HG03565 (cell line): Measurements from ENCODE around the gene LCMT1.
"Not testable (repeated sequence)": the region's sequence is repeated elsewhere in the genome, so short reads cannot be mapped to it uniquely, and the experiment has no call there.

Source experiments
- ATAC-seq: cut with Tn5 transposase; IDR thresholded peaks from one replicate; pipeline ENCODE4 v1.9.1; 2021; ENCODE audit warnings: mild to moderate bottlenecking, moderate library complexity; ENCODE audit not compliant: unreplicated experiment

LCMT1 gene

DNA sequence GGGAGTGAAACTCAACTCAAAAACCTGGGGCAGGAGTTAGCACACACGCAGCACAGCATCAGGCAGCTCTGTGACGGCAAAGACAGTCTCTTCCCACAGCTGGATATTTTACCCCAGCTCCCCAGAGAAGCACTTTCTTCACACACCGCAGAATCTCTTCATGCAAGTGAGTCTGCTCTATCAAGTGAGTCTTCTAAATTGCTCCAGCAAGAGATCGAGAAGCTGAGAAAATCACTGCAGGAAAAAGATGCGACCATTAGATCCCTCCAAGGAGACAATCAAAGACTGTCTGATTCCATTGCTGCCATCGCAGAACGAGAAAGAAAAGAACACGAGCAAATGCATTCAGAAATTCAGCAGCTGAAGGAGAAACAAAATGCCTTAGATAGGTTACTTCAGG is 16.9 kb upstream of the LCMT1 start:
- ATAC-seq: no peak

DNA sequence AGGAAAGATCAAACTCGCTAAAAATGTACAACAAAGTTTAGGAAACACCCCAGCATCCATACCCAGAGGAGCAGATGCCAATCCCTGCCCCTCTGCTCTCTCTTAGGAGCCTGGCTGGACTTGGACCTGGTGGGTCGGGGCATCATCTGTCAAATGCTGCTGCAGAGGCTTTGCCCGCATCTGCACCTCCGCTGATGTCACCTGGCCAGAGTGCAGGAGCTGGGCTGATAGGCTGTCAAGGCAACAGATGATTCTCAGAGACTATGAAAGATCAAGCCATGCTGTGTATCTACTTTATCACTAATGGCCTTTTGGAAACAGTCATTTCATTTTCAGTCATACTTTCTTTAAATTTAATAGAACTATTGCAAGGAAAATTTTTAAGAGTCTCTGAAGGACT is 15.9 kb upstream of the LCMT1 start:
- ATAC-seq: no peak

DNA sequence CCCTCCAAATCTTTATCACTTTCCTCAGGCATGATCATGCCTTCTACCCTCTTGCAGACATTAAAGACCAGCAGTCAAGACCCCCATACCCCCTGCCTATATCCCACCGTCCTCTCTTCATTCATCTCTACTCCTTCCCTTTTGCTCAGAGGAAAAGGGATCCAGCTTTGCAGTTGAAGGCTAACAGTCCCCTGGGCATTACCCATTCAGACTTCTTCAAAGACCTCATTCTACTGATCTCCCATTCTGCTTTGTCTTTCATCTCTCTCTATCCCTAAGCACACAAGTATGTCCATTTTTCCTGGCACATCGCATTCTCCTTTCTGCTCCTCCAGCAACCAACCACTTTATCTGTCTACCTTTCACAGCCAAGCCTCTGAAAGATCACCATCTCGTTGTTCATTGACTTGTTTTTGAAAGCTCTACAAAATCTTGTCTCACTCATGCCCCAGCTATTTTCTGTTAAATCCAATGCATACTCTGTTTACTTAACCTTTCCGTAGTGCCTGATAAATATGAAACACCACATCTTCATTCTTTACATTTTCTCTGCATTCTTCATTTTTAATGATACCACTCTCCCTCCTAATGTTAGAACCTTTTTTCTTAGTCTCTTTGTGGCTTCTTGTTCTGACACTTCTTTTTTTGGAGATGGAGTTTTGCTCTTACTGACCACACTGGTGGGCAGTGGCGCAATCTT is 14.1 kb upstream of the LCMT1 start:
- no peak for ATAC-seq

DNA sequence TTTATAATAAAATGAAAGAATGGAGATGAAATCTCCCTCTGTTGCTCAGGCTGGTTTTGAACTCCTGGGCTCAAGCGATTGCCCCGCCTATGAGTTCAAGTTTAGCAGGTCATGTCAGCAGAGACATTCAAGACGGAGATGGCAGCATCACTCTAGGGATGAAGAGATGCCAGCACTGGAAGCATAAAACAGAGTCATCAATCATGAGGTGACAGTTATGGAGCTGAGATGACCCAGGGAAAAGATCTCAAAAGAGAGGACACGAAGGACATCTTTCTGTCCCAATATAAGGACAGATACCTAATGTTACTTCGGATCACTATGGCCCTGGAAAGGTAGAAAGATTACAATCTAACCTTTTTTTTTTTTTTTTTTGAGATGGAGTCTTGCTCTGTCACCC is 11.0 kb upstream of the LCMT1 start:
- no peak for ATAC-seq

DNA sequence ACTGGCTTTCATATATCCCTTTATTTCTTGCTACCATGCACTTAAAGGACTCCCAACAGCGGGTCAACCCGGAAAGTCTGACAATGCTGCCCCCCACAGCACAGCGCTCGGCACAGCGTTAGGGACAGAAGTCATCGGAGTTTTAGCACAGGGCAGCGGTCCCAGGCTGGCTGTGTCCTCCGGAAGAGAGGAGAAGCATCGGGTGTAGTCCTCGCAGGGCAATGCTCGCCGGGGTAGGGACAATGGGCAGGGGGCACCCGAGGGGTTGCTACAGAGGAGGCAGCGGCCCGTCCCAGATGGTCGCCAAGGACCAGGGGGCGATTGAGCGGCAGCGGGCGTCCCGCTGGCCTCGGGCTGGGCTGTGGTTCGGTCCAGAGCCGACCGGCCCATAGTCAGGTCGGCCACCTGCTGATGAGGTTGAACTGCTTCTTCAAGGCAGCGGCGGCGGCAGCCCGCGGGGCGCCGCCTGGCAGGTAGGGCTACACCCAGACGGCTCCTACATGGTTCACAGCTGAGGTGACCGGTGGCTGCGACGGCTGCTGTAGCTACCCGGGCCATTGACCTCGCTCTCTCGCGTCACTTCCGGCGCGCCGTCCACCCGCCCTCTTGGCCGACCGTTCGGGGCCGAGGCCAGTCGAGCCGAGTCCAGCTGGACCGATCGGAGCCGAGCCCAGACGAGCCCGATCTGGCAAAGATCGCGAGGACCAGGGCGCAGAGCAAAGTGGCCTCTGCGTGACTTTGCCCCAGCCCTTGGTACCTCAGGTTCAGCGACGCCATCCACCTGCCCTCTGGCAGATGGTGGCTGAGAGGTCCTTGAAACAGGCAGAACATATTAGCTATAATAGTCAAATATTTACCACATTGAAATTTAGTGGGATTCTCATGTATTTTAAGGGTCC is 4.7 kb upstream of the LCMT1 start:
- peak; percentile 33 for ATAC-seq

DNA sequence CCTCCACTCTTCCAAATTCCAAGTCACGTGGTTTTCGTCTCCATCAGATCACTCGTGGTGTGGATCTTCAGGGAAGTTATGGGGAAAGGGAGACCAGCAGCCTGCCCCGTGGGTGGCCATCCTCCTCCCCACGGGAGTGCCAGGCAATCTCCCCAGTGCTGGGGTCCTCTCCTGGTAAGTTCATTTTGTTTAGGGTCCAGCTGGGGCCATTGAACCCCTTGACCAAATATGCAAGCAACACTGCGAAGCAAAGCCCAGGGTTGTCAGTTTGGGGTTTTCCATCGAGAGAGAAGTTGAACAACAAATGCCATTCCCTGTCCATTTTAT is 4.1 kb upstream of the LCMT1 start:
- ATAC-seq: no peak

DNA sequence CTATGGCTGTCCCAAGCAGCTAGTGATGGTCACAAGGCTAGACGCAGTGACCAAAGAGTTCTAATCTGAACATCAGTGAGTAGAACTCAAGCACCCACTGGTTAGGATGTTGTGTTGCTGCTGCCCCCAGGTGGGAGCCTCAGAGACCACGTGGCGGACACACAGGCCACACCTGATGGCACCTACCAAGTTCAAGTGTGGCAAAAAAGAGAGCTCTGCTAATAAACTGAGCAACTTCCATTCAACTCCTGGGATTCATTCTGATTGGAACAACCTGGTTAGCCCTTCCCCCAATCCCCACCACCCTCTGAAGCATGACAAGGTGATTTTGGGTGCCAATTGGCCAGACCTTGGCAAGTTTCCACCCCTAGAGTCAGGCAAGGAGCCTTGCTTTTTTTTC is 3.5 kb upstream of the LCMT1 start:
- no peak for ATAC-seq

DNA sequence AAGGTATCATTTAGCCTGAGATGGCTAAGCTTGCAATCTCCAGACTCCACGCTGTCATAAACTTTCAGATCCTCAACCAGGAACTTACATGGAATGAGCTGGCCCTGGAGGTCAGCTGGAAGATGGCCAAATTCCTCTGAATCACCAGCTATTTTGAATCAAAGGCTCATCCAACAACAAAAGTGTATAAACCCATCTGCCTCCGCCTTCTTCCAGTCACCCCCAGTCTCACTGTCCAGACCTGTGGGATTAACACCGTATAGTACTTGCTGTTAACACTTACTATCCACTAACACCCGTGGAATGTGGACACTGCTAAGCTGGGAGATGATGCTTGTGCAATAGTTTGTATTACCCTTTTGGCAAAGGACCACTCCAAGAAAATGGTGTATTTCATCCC is 1.9 kb upstream of the LCMT1 start:
- no peak for ATAC-seq

DNA sequence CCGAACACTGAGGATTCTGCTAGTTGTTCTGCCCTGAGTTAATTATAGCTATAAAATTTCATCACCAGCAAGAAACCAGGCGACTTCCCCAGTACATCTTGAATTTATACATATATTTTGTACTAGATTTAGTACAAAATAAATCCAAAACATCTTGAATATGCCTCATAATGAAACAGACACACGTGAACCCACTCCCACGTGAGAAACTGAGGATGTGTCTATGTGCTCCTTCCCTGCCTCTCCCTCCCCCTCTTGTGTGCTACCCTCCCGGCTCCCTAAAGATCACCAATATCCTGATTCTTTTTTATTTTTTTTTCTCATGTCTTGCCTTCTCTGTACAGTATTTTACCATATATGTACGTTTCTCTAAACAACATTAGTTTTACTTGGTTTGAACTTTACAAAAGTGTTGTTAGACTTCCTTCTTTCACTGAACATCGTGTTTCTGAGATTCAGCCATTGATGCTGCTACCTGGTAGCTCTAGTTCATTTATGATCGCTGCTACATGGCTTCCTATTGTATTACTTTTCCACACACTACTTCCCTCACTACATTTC is 1.1 kb upstream of the LCMT1 start:
- ATAC-seq: no peak

DNA sequence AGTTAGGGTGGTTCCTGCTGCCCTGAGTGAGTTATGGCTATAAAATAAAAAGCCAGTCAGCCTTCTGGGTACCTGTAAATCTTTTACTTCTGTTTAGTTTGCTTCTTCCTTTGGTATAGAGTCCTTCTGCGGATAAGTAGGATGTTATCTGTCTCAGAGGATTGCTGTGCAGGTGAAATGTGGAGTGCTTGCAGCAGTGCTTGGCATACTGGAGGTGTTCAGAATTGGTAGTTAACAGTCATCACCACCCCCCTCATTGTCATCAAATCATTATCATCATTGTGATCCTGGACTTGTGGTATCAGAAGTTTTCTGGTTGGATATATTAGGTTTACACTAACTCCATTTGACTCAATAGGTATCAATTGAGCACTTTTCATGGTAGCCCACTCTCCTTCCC is 2.6 kb downstream of the LCMT1 start:
- no peak for ATAC-seq

DNA sequence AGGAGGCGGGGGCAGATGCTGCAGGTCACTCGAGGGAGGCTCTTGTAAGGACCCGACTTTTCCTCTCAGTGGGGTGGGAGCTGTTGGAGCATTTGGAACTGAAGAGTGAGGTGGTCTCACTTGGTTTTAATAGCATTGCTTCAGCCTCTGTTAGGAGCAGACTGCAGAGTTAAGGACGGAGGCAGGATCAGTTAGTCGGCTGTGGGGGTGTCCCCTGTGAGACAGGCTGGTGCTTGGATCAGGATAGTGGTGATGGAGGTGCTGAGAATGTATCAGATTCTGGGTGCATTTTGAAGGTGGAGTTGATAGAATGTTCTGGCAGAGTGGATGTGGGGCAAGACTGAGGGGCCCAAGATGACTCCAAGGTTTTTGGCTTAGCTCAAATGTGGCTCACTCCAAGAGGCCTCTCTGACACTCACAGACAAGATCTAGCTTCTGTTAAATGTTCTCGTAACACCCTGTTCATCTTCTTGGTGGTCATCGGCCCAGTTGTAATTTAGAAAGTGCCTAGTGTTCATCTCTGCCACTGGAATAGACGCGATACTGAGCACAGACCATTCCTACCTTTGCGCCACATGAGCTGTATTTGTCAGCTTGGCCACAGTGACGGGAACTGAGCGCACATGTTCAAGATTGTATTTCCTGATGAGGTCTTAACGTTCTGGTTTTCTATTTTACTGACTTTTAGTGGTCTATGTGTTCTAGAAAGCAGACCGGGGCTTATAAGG is 7.5 kb downstream of the LCMT1 start:
- no peak for ATAC-seq

DNA sequence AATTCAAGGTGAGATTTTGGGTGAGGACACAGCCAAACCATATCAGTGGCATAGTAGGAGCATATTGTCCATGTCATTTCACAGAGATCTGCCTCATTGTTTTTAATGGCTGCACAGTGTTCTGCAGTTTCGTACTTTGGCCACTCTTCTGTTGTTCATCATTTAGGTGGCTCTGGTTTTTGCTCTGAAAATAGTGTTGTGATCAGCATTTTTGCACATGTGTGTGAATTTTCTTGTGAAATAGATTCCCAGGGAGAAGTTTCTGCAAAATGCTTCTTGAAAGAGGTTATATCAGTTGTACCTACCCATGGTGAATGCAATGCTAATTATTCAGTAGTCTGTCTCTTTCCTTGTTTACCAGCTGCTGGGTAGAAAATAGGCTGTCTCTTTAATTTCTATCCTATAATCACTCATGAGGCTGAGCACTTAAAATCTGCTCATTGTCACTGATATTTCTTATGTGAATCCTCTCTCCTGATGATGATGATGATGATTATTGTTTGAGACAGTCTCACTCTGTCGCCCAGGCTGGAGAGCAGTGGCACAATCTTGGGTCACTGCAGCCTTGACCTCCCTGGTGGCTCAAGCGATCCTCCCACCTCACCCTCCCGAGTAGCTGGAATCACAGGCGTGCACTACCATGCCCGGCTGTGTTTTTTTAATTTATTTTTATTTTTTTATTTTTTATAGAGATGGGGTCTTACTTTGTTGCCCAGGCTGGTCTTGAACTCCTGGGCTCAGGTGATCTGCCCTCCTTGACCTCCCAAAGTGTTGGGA is 10.5 kb downstream of the LCMT1 start:
- ATAC-seq: no peak

DNA sequence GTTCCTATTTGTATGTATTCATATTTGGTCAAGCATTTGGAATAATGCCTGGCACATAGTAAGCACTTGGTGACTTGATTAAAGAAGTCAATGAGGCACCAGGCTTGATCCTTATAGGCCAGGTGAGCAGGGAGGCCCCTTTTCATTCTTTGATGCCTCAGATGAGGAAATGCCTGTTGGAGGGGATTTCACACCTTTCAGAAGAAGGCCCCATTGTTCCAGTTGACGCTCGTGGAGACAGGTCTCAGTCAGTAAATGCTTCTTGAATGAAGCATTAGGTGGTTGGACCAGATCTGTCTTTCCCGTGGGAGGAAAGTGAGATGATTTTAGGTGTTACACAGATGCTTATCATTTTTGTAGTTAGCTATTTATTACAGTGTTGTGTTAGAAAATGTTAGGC is 13.0 kb downstream of the LCMT1 start:
- no peak for ATAC-seq

DNA sequence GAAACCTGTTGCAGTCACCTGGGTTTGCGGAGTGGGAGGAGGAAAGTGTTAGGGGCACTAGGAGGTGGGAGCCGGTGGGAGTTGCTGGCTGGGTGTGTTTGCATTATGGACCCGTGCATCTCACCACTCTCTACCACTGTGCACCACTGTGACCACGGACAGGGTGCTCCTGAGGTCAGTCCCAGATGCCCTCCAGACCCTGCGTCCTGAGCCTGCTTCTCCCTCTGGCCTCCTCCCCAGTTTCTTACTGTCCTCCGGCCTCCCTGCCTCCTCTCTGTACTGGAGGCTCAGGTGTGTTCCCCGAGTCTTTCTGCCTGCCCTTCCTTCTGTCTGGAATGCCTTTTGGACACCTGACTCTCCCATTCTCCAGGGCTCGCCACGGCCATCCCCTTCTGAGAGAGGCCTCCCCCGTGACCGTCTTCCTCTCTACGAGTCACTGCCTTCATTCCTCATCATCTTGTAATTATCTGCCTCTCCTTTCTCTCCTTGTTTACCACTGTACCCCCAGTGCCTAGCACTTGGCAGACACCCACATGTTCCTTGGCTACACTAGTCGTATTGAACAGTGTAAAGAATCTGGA is 14.6 kb downstream of the LCMT1 start:
- not testable (repeated sequence) for ATAC-seq

DNA sequence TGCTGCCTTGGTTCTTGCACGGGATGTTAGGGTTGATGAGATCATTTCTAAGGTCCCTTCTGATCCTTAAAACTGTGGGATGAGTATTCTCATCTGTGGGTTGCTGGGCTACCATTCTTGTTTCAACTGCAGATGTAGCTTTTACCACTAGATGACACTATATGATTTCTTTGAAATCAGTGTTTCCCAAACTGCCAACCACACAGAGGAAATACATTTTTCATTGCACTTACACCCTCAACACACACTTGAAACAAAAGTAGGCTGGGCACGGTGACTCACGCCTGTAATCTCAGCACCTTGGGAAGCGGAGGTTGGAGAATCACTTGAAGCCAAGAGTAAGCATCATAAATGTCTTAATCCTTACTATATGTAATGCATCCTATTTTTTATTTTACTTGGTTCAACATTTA is 15.3 kb downstream of the LCMT1 start:
- ATAC-seq: no peak

DNA sequence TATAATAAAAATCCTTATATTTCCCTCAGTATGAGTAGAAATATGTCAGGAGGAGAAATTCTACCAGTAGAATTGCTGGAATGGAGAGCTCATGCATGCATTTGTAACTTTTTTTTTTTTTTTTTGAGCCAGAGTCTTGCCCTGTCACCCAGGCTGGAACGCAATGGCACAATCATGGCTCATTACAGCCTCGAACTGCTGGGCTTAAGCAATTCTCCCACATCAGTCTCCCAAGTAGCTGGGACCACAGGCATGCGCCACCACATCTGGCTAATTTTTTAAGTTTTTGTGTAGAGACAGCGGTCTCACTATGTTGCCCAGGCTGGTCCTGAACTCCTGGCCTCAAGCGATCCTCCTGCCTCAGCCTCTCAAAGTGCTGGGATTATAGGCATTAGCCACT is 21.2 kb downstream of the LCMT1 start:
- ATAC-seq: not testable (repeated sequence)

DNA sequence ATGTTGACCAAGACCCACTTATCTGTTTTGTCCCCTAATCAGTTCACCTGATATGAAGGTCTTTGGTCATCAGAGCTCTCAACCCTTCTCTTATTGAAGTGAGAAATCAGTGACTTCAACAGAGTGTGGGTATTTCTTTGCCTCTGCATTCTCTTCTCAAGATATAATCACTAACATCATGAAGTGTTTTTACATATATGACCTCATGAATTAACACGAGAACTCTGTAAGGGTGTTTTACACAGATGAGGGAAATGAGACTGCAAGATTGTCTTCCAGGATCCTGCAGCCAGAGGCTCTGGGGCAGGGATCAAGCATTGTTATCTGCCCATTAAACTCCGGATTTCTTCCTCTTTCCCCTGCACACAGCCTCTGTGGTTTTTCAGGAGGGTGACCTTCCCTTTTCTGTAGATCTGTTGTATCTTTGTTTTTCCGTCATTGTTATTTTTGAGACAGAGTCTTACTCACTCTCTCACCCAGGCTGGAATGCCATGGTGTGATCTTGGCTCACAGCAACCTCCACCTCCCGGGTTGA is 22.7 kb downstream of the LCMT1 start:
- ATAC-seq: no peak

DNA sequence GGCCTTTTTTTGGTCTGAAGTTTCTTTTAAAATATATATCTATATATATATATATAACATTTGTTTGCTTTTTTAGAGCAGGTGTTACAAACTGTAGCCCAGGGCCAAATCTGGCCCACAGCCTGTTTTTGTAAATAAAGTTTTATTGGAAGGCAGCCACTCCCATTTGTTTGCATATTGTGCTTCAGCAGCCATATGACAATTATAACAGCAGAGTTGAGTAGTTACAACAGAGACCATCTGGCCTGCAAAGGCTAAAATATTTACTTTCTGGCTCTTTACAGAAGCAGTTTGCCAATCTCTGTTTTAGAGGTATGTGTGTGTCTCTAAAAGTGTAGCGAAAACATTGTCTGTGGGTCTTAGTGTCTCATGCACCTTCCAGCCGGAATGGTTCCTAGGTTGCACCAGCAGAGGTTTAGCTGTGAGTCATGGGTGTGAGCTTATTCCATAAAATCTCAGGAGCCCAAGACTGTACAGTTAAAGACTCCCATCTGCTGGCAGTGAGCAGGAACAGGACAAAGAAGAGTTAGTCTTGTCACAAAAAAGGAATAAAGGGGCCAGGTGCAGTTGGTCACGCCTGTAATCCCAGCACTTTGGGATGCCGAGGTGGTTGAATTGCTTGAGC is 23.8 kb downstream of the LCMT1 start:
- no peak for ATAC-seq

DNA sequence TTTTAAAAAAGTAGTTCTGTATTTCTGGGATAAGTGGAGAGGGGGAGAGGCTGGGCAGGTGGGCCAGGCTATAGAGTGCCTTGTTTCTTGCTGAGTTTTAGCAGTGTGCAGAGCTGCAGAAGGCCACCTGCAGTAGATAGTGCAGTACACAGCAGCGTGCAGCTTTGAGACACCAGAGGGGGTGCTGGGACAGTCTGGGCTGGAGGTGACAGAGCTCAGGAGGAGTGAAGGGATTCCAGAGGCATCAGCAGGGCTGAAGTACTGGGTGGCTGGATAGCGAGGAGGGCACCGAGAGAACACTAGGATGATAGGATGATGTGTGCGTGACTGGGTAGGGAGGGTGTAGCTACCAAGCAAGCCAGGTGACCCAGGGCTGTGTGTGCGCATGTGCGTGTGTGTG is 26.6 kb downstream of the LCMT1 start:
- ATAC-seq: no peak

DNA sequence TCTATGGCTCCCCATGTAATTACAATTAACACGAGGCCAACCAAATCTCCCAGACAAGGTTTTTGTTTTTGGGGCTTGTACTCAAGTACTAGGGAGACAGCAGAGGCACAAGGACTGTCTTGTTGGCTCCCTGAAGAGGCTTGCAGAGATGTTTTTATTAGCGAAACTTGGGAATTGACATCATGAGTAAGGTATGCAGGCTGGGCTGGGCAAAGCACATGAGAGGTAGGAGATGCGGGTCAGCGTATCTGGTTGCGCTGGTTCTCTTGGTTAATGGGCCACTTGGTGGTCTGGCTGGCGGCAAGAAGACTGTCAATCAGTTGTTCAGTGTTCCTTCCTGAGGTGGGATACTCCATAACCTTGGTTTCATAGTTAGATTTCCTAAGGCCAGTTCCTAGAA is 28.9 kb downstream of the LCMT1 start:
- no peak for ATAC-seq
